CD8-positive, alpha-beta memory T cell (primary cell): Measurements from ENCODE around the gene COQ8A. TPM values are rescaled to one million over a fixed set of nuclear protein-coding genes. Genes with fewer than 3 reads are reported as not detected.

Experiments used
- CTCF ChIA-PET: fragments of 350-600 bp; sonication (Branson Sonifier 250); formaldehyde crosslinking; loops from one replicate; lab custom pipeline; 2021; ENCODE audit warnings: antibody characterized with exemption; lab: Charles Lee
- POLR2A ChIA-PET: fragments of 350-600 bp; sonication (Branson Sonifier 250); formaldehyde crosslinking; loops from one replicate; lab custom pipeline; 2021; ENCODE audit warnings: antibody characterized with exemption; lab: Charles Lee
- DNase-seq, 5 donors: peaks; one replicate each; pipeline versions ENCODE4 v3.0.0 to v3.0.0-alpha.2; 2020 to 2022; ENCODE audit warnings: mixed read lengths in 1 of 5
- H3K27ac ChIP-seq: one replicate; pipeline ENCODE4 v1.7.0; 2013; ENCODE audit warnings: low read depth, mild to moderate bottlenecking, low read length, moderate library complexity
- H3K27me3 ChIP-seq: 2 replicates; pipeline ENCODE4 v1.7.0; 2013; ENCODE audit warnings: low read length, mild to moderate bottlenecking; ENCODE audit not compliant: insufficient read depth, poor library complexity, severe bottlenecking
- H3K36me3 ChIP-seq: 2 replicates; pipeline ENCODE4 v1.7.0; 2013; ENCODE audit warnings: mild to moderate bottlenecking, low read length, moderate library complexity; ENCODE audit not compliant: insufficient read depth
- H3K4me1 ChIP-seq: 2 replicates; pipeline ENCODE4 v1.7.0; 2013; ENCODE audit warnings: mild to moderate bottlenecking, low read length, moderate library complexity; ENCODE audit not compliant: insufficient read depth
- H3K4me3 ChIP-seq: 2 replicates; pipeline ENCODE4 v1.7.0; 2013; ENCODE audit warnings: mild to moderate bottlenecking, low read length
- H3K9me3 ChIP-seq: 2 replicates; pipeline ENCODE4 v1.7.0; 2013; ENCODE audit warnings: mild to moderate bottlenecking, low read length
- H3K27ac Mint-ChIP-seq, 8 donors: one replicate each; pipeline ENCODE4 v1.8.0; 2020 to 2021; ENCODE audit warnings: mixed read lengths in 8 of 8, mild to moderate bottlenecking in 6 of 8, inconsistent platforms in 3 of 8, moderate library complexity in 3 of 8
- H3K27me3 Mint-ChIP-seq, 2 donors: one replicate each; pipeline ENCODE4 v1.8.0; 2020 to 2021; ENCODE audit warnings: mixed read lengths in 2 of 2, mild to moderate bottlenecking in 1 of 2, moderate library complexity in 1 of 2
- H3K36me3 Mint-ChIP-seq, 3 donors: one replicate each; pipeline ENCODE4 v1.8.0; 2020 to 2021; ENCODE audit warnings: mixed read lengths in 3 of 3, inconsistent platforms in 1 of 3, mild to moderate bottlenecking in 1 of 3
- H3K4me1 Mint-ChIP-seq, 3 donors: one replicate each; pipeline ENCODE4 v1.8.0; 2020 to 2021; ENCODE audit warnings: mixed read lengths in 3 of 3, inconsistent platforms in 1 of 3, mild to moderate bottlenecking in 1 of 3
- H3K4me3 Mint-ChIP-seq, 7 donors: one replicate each; pipeline ENCODE4 v1.8.0; 2020 to 2021; ENCODE audit warnings: mixed read lengths in 7 of 7, mild to moderate bottlenecking in 6 of 7, moderate library complexity in 4 of 7, inconsistent platforms in 2 of 7
- H3K9me3 Mint-ChIP-seq, 5 donors: one replicate each; pipeline ENCODE4 v1.8.0; 2020 to 2022; ENCODE audit warnings: mixed read lengths in 5 of 5, mild to moderate bottlenecking in 3 of 5, moderate library complexity in 2 of 5, inconsistent platforms in 1 of 5
- polyA plus RNA-seq: library from polyadenylated mRNA; unstranded; fragments of 300-500 nt; fragmentation: Illumina TruSeq; gene quantifications from one replicate; pipeline ENCODE4 v1.2.3, GENCODE V29; 2021
- total RNA-seq, 2 experiments: library from RNA; stranded (reverse); gene quantifications; one replicate each; pipeline ENCODE4 v1.2.3, GENCODE V29; 2021

Gene COQ8A
- total and polyA plus RNA-seq, 3 experiments from 2014 or later, result 30.7 to 43.6 (median 35.2) TPM

- POLR2A ChIA-PET, result no interaction called here
- Mint-ChIP-seq H3K27me3 (no peaks in the 10 kb centered on the region), H3K4me3 (no peak overlapping the region), H3K36me3 (peaks cover 0 to 61% (median 2%) of the 10 kb centered on the region in 3 donors), H3K9me3 (no peaks in the 10 kb centered on the region), H3K27ac (no peak overlapping the region), H3K4me1 (no peaks in the 10 kb centered on the region)
- CTCF ChIA-PET, result no interaction called here
- no peaks in the 10 kb centered on the region for H3K36me3 ChIP-seq
- no peaks in the 10 kb centered on the region for H3K9me3 ChIP-seq
- H3K4me1 ChIP-seq, result no peaks in the 10 kb centered on the region
- H3K27me3 ChIP-seq, result no peaks in the 10 kb centered on the region
- no peak overlapping the region for H3K27ac ChIP-seq
- no peak for DNase-seq
- no peak overlapping the region for H3K4me3 ChIP-seq
Observed at GRCh38 chr1:226981386-226981817, 41.3 kb downstream of the COQ8A start.

- H3K27me3 ChIP-seq, result no peaks in the 10 kb centered on the region
- Mint-ChIP-seq H3K4me3 (no peak overlapping the region), H3K4me1 (no peaks in the 10 kb centered on the region), H3K27ac (no peak overlapping the region), H3K9me3 (no peaks in the 10 kb centered on the region), H3K36me3 (peaks cover 2 to 63% (median 6%) of the 10 kb centered on the region in 3 donors), H3K27me3 (no peaks in the 10 kb centered on the region)
- H3K27ac ChIP-seq, result no peak overlapping the region
- no peaks in the 10 kb centered on the region for H3K9me3 ChIP-seq
- H3K36me3 ChIP-seq, result no peaks in the 10 kb centered on the region
- ChIA-PET CTCF (no interaction called here), POLR2A (no interaction called here)
- no peak for DNase-seq
- H3K4me1 ChIP-seq, result no peaks in the 10 kb centered on the region
- no peak overlapping the region for H3K4me3 ChIP-seq
Observed at GRCh38 chr1:226981838-226982237, 41.7 kb downstream of the COQ8A start.

- Histone ChIP-seq H3K36me3 (no peaks in the 10 kb centered on the region), H3K4me3 (no peak overlapping the region), H3K9me3 (no peaks in the 10 kb centered on the region), H3K4me1 (no peaks in the 10 kb centered on the region), H3K27ac (no peak overlapping the region), H3K27me3 (no peaks in the 10 kb centered on the region)
- no peaks in the 10 kb centered on the region for H3K4me1 Mint-ChIP-seq
- H3K27ac Mint-ChIP-seq, result peak overlapping the region in 2 of 8 donors; percentile 21 to 91
- ChIA-PET CTCF (no interaction called here), POLR2A (no interaction called here)
- H3K36me3 Mint-ChIP-seq, result peaks cover 4 to 67% (median 6%) of the 10 kb centered on the region in 3 donors
- H3K9me3 Mint-ChIP-seq, result no peaks in the 10 kb centered on the region
- no peak overlapping the region for H3K4me3 Mint-ChIP-seq
- H3K27me3 Mint-ChIP-seq, result no peaks in the 10 kb centered on the region
- DNase-seq, result no peak
Observed at GRCh38 chr1:226982451-226983177, 42.5 kb downstream of the COQ8A start.

- H3K4me3 Mint-ChIP-seq, result no peak overlapping the region
- H3K9me3 ChIP-seq, result no peaks in the 10 kb centered on the region
- DNase-seq, result no peak
- no peaks in the 10 kb centered on the region for H3K9me3 Mint-ChIP-seq
- no peaks in the 10 kb centered on the region for H3K27me3 ChIP-seq
- no peaks in the 10 kb centered on the region for H3K27me3 Mint-ChIP-seq
- H3K4me3 ChIP-seq, result no peak overlapping the region
- POLR2A ChIA-PET, result interaction anchor here (0.5 kb wide), 1 partner anchor 244 kb away, joined by 3 read pairs; no protein-coding TSS in a partner anchor
- H3K4me1 ChIP-seq, result no peaks in the 10 kb centered on the region
- H3K36me3 Mint-ChIP-seq, result peaks cover 4 to 66% (median 6%) of the 10 kb centered on the region in 3 donors
- CTCF ChIA-PET, result no interaction called here
- no peak overlapping the region for H3K27ac ChIP-seq
- H3K36me3 ChIP-seq, result no peaks in the 10 kb centered on the region
- no peaks in the 10 kb centered on the region for H3K4me1 Mint-ChIP-seq
- peak overlapping the region in 1 of 8 donors; percentile 91 for H3K27ac Mint-ChIP-seq
Observed at GRCh38 chr1:226983247-226983991, 43.3 kb downstream of the COQ8A start.

GRCh38 chr1:226983992-226984364 is 43.9 kb downstream of the COQ8A start:
- no peaks in the 10 kb centered on the region for H3K27me3 Mint-ChIP-seq
- H3K27ac ChIP-seq, result no peak overlapping the region
- peaks cover 1% of the 10 kb centered on the region for H3K4me1 ChIP-seq
- no peaks in the 10 kb centered on the region for H3K36me3 ChIP-seq
- H3K27me3 ChIP-seq, result no peaks in the 10 kb centered on the region
- POLR2A ChIA-PET, result interaction anchor here (0.6 kb wide), 1 partner anchor 1118 kb away, joined by 3 read pairs; no protein-coding TSS in a partner anchor
- no peak for DNase-seq
- no peaks in the 10 kb centered on the region for H3K9me3 ChIP-seq
- H3K36me3 Mint-ChIP-seq, result peaks cover 4 to 64% (median 6%) of the 10 kb centered on the region in 3 donors
- no peak overlapping the region for H3K4me3 ChIP-seq
- peaks cover 3 to 5% (median 5%) of the 10 kb centered on the region in 3 donors for H3K4me1 Mint-ChIP-seq
- CTCF ChIA-PET, result no interaction called here
- H3K9me3 Mint-ChIP-seq, result no peaks in the 10 kb centered on the region
- no peak overlapping the region for H3K4me3 Mint-ChIP-seq
- H3K27ac Mint-ChIP-seq, result peak overlapping the region in 1 of 8 donors; percentile 12

- H3K4me3 ChIP-seq, result no peak overlapping the region
- H3K4me1 ChIP-seq, result peaks cover 6% of the 10 kb centered on the region
- no peaks in the 10 kb centered on the region for H3K9me3 ChIP-seq
- Mint-ChIP-seq H3K27me3 (no peaks in the 10 kb centered on the region), H3K4me1 (peaks cover 8 to 12% (median 12%) of the 10 kb centered on the region in 3 donors), H3K4me3 (no peak overlapping the region), H3K36me3 (peaks cover 4 to 61% (median 6%) of the 10 kb centered on the region in 3 donors), H3K9me3 (no peaks in the 10 kb centered on the region), H3K27ac (no peak overlapping the region)
- no peaks in the 10 kb centered on the region for H3K36me3 ChIP-seq
- H3K27me3 ChIP-seq, result no peaks in the 10 kb centered on the region
- H3K27ac ChIP-seq, result no peak overlapping the region
- DNase-seq, result no peak
- POLR2A ChIA-PET, result interaction anchor here (0.6 kb wide), 1 partner anchor 1117 kb away, joined by 3 read pairs; no protein-coding TSS in a partner anchor
- CTCF ChIA-PET, result no interaction called here
Observed at GRCh38 chr1:226984521-226985238, 44.6 kb downstream of the COQ8A start.

- Mint-ChIP-seq H3K9me3 (no peaks in the 10 kb centered on the region), H3K36me3 (peaks cover 4 to 61% (median 6%) of the 10 kb centered on the region in 3 donors), H3K27me3 (no peaks in the 10 kb centered on the region), H3K4me3 (no peak overlapping the region), H3K4me1 (peaks cover 15 to 19% (median 18%) of the 10 kb centered on the region in 3 donors), H3K27ac (peak overlapping the region in 1 of 8 donors; percentile 54)
- peaks cover 6% of the 10 kb centered on the region for H3K4me1 ChIP-seq
- no peak overlapping the region for H3K27ac ChIP-seq
- H3K36me3 ChIP-seq, result no peaks in the 10 kb centered on the region
- H3K4me3 ChIP-seq, result no peak overlapping the region
- ChIA-PET CTCF (no interaction called here), POLR2A (no interaction called here)
- no peaks in the 10 kb centered on the region for H3K27me3 ChIP-seq
- no peaks in the 10 kb centered on the region for H3K9me3 ChIP-seq
- DNase-seq, result no peak
Observed at GRCh38 chr1:226985239-226985838, 45.2 kb downstream of the COQ8A start.
